SK-N-MC (cell line): ENCODE results near the gene GPX8.

Experiments used
- EZH2 ChIP-seq: fragments of 200-600 bp; sonication (generic); IDR thresholded peaks from one replicate; pipeline ENCODE4 v1.6.1; 2017; ENCODE audit warnings: antibody characterized with exemption
- POLR2AphosphoS5 ChIP-seq: IDR thresholded peaks from 2 replicates; pipeline ENCODE4 v1.6.1; 2012; ENCODE audit warnings: mild to moderate bottlenecking, low read depth, low read length, borderline replicate concordance

DNA sequence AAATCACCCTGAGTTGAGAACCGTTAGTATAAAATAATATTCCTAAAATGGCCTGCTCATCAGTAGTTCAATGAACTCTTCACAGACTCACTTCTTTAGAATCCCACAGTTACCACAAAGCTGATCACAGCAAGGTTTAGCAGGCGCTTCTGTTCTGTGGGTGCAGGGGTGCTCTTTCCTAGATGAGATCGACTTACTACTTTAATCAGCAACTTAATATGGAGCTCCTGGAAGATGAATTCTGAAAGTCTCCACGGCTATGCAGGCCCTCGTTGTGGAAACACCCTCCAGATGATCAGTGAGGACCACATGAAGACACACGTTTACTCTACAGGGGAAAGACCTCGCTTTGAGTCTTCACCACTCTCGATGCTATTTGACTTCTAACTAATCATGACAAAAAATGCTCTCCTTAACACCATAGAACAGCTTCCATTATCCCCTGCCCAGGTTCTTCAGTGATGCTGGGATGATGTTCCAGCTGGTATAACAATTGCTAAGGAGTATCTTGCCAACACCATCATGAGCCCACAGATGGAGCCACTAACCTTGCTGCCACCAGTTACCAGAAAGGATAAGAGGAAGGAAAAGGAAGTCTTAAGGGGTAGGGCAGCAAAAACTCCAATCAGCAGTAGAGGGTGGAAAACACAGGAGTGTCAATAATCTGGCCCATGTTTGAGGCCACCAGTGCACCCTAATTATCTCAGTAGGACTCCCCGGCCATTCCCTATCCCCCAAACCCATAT, 17.9 kb upstream of the GPX8 start:
- TF ChIP-seq EZH2 (no peak), POLR2AphosphoS5 (no peak)
